ENCODE data around the gene FERMT3. TPM values are rescaled to one million over a fixed set of nuclear protein-coding genes. Genes with fewer than 3 reads are reported as not detected.

Gene FERMT3
- total and polyA plus RNA-seq, 2 of the 13 experiments (the other 11 are each of a cell fraction or from before 2014, with no cell fraction given), result 0.29 TPM; not detected in 1

DNA sequence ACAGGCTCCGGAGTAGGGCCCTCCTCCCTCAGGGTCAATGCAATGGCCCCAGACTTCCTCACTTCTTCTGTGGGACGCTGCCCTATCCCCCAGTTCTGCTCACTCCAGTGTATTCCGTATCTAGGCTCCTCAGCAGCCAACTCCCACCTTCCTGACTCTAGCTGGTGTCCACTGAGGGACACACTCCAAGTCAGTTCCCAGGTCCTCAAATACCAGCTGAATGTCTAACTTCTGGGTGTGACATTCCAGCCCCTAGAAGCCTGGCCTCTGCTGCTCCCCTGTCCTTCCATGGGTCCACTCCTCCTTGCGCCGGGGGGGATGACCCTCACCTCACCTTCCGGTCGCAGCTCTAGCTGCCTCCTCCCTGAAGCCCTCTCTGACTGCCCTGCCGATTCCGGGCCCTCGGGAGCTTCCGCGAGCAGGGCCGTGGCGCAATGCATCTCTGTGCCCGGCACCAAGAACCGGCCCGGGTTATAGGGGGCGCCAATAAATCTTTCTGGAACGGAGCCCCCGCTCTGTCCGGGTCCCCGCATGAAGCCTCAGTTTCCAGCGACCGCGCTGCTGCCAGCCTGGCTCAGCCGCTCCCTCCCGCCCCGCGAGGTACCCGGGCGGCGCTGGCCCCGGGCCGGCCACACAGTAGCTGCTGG, 62.5 kb downstream of the FERMT3 start (continued):
- TF ChIP-seq, protein P1, sequence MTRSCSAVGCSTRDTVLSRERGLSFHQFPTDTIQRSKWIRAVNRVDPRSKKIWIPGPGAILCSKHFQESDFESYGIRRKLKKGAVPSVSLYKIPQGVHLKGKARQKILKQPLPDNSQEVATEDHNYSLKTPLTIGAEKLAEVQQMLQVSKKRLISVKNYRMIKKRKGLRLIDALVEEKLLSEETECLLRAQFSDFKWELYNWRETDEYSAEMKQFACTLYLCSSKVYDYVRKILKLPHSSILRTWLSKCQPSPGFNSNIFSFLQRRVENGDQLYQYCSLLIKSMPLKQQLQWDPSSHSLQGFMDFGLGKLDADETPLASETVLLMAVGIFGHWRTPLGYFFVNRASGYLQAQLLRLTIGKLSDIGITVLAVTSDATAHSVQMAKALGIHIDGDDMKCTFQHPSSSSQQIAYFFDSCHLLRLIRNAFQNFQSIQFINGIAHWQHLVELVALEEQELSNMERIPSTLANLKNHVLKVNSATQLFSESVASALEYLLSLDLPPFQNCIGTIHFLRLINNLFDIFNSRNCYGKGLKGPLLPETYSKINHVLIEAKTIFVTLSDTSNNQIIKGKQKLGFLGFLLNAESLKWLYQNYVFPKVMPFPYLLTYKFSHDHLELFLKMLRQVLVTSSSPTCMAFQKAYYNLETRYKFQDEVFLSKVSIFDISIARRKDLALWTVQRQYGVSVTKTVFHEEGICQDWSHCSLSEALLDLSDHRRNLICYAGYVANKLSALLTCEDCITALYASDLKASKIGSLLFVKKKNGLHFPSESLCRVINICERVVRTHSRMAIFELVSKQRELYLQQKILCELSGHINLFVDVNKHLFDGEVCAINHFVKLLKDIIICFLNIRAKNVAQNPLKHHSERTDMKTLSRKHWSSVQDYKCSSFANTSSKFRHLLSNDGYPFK (CRISPR knock-in tag; IDR thresholded peaks at IDR 0.05; ENCODE audit: borderline replicate concordance), result no peak
- TF ChIP-seq HDAC2 (CRISPR knock-in tag; IDR thresholded peaks at IDR 0.05), result peak; percentile 19; the same call in 1 of the 2 replicates
- peak; percentile 59 for TF ChIP-seq SSRP1 (CRISPR knock-in tag; IDR thresholded peaks at IDR 0.05)
- no peak for TF ChIP-seq REXO4 (CRISPR knock-in tag; IDR thresholded peaks at IDR 0.05; ENCODE audit: borderline replicate concordance)
- no peak for TF ChIP-seq ZNF17 (CRISPR knock-in tag; IDR thresholded peaks at IDR 0.05)
- TF ChIP-seq, protein P2, sequence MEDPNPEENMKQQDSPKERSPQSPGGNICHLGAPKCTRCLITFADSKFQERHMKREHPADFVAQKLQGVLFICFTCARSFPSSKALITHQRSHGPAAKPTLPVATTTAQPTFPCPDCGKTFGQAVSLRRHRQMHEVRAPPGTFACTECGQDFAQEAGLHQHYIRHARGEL (CRISPR knock-in tag; IDR thresholded peaks at IDR 0.05), result no peak
- TF ChIP-seq, protein P3, sequence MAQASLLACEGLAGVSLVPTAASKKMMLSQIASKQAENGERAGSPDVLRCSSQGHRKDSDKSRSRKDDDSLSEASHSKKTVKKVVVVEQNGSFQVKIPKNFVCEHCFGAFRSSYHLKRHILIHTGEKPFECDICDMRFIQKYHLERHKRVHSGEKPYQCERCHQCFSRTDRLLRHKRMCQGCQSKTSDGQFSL (CRISPR knock-in tag; IDR thresholded peaks at IDR 0.05), result 0 out of 2 replicates have a peak, but pooled peaks have one; percentile 47
- no peak for TF ChIP-seq ZFYVE20 (CRISPR knock-in tag; IDR thresholded peaks at IDR 0.05; ENCODE audit: borderline replicate concordance, low read depth)
- 0 out of 2 replicates have a peak, but pooled peaks have one; percentile 33 for TF ChIP-seq ZNF205 (CRISPR knock-in tag; IDR thresholded peaks at IDR 0.05)
- peak; percentile 68; the same call in 1 of the 2 replicates for TF ChIP-seq HOXA9 (CRISPR knock-in tag; IDR thresholded peaks at IDR 0.05; ENCODE audit: borderline replicate concordance)
- TF ChIP-seq, protein P4, sequence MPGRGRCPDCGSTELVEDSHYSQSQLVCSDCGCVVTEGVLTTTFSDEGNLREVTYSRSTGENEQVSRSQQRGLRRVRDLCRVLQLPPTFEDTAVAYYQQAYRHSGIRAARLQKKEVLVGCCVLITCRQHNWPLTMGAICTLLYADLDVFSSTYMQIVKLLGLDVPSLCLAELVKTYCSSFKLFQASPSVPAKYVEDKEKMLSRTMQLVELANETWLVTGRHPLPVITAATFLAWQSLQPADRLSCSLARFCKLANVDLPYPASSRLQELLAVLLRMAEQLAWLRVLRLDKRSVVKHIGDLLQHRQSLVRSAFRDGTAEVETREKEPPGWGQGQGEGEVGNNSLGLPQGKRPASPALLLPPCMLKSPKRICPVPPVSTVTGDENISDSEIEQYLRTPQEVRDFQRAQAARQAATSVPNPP (CRISPR knock-in tag; IDR thresholded peaks at IDR 0.05), result 0 out of 2 replicates have a peak, but pooled peaks have one; percentile 11
- TF ChIP-seq, protein P5, sequence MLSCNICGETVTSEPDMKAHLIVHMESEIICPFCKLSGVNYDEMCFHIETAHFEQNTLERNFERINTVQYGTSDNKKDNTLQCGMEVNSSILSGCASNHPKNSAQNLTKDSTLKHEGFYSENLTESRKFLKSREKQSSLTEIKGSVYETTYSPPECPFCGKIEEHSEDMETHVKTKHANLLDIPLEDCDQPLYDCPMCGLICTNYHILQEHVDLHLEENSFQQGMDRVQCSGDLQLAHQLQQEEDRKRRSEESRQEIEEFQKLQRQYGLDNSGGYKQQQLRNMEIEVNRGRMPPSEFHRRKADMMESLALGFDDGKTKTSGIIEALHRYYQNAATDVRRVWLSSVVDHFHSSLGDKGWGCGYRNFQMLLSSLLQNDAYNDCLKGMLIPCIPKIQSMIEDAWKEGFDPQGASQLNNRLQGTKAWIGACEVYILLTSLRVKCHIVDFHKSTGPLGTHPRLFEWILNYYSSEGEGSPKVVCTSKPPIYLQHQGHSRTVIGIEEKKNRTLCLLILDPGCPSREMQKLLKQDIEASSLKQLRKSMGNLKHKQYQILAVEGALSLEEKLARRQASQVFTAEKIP (CRISPR knock-in tag; IDR thresholded peaks at IDR 0.05; ENCODE audit: borderline replicate concordance), result no peak
- TF ChIP-seq KAT2B (IDR thresholded peaks at IDR 0.05; ENCODE audit: borderline replicate concordance, low read depth, low read length), result no peak
- TF ChIP-seq SIN3A (IDR thresholded peaks at IDR 0.05; ENCODE audit: borderline replicate concordance, low read depth, low read length), result peak; percentile 61; the same call in 1 of the 2 replicates
- TF ChIP-seq CC2D1A (CRISPR knock-in tag; IDR thresholded peaks at IDR 0.05), result no peak
- TF ChIP-seq, protein P6, sequence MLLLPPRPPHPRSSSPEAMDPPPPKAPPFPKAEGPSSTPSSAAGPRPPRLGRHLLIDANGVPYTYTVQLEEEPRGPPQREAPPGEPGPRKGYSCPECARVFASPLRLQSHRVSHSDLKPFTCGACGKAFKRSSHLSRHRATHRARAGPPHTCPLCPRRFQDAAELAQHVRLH (CRISPR knock-in tag; IDR thresholded peaks at IDR 0.05; ENCODE audit: borderline replicate concordance, low read depth), result no peak
